Measurements from ENCODE around the gene RINL.
"Not testable (repeated sequence)": the region's sequence is repeated elsewhere in the genome, so short reads cannot be mapped to it uniquely, and the experiment has no call there.

RINL gene

DNA sequence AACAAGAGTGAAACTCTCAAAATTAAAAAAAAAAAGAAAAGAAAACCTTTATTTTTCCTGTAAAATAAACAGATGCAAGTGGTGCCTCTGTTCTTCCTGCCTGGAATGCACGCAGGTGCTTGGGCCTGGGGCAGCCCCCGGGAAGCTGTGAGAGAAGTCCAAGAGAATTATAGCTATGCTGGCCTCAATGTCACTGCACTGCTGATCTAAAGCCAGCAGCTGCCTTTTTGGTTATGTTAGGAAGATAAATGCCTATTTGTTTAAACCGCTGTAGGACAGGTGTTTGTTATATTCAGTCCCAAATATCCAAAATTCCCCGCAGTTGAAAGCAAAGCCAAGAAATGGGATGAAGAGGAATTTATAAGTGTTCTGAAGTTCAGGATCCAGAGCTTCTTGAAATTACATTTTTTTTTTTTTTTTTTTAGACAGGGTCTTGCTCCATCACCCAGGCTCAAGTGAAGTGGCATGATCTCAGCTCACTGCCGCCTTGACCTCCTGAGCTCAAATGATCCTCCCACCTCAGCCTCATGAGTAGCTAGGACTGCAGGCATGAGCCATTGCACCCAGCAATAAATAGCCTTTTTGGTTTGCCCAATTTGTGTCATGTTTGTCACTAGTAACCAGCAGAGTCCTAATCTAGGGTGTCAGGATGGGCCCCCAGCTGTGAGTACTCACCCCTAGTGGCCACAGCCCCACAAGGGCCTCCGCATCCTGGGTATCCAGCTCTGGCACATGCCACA is 2.2 kb downstream of the RINL start:
- no peak for DNase-seq

DNA sequence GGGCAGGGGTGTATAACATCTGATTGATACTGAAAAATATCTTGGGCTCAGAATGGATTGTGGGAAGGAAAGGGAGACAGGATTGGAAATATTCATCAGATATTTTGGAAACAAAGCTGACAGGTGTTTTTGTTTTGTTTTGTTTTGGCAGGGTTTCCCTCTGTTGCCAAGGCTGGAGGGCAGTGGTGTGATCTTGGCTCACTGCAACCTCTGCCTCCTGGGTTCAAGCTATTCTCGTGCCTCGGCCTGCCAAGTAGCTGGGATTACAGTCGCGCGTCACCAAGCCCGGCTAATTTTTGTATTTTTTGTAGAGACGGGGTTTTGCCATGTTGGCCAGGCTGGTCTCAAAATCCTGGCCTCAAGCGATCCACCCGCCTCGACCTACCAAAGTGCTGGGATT is 4.7 kb downstream of the RINL start:
- DNase-seq: not testable (repeated sequence)

DNA sequence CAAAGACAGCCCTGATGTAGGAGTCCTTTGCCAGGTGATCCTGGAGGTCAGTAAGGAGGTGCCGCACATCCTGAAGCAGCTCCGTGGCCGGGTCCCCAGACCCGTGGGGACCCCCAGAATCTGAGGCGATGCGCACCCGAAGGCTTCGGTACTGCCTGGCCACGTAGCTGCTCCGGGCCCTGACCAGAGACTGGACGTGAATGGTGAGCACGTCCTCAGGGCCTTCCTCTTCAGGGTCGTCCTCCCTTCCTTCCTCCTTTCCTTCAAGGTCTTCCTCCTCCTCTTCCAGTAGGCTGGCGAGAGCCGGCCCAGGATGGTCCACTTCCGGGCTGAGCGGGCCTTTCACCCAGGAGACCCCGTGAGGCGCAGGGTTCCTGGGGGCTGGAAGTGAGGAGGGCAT is 7.5 kb downstream of the RINL start:
- no peak for DNase-seq

DNA sequence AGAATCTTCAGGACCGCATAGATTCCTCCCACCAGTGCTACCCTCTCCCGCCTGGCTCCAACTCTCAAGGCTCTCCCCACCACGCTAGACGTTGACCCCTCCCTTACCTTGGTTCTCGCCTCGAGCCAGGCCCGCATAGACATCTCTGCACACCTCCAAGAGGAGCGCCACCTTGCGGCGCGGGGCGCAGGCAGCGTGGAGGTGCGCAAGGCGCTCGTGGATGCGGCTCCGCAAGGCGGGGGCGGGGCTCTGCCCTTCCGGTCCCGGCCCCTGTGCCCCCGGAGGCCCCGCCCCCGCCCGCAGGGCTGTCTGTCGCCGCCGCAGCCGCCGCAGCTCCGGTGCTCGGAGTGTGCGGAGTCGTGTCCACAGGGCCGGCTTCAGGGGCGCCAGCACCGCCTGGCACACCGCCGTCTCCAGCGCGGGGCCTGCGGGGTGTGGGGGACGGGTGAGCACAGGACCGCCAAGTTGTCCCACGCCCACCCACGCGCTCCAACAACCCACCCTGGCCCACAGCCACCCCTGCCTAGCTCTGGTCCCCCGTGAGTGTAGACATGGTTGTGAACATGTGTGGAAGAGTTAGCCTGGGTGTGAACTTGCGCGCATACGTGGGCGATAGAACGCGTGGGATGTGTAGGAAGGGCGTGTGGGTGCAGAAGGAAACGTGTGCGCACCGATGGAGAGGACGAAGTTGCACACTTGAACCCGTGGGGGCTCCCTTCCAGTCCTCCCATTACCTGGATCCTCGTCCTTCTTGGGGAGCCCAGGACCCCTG is 8.1 kb downstream of the RINL start:
- DNase-seq: peak; percentile 75

DNA sequence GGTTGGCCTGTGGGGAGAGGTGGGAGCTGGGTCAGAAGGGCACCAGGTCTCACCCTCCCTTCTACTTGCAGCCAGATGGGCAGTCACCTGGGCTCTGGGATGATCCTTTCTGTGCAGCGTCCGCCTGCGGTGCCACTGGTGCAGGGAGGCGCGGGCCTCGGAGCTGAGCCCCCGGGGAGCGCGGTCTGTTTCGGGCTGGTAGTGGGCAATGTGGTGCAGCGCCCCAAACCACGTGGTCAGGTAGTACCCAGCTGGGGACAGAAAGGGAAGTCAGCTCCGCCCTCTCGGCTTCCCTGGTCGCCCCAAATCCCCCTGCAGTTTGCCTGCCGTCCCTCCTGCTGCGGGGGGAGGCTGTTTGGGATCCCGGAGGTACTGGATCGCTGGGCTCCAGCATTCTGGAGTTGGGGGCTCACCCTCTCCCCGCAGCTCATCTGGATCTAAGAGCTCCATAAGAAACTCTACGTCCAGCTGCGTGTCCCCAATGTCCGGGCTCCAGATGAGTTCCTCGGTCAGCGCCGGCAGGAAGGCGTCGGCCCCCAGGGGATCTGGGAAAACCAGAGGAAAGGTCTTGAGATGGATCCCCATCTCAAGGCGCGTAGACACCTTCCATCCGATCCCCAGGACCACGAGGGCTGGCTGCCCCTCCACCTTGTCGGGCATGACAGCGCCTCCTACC is 8.8 kb downstream of the RINL start:
- no peak for DNase-seq

DNA sequence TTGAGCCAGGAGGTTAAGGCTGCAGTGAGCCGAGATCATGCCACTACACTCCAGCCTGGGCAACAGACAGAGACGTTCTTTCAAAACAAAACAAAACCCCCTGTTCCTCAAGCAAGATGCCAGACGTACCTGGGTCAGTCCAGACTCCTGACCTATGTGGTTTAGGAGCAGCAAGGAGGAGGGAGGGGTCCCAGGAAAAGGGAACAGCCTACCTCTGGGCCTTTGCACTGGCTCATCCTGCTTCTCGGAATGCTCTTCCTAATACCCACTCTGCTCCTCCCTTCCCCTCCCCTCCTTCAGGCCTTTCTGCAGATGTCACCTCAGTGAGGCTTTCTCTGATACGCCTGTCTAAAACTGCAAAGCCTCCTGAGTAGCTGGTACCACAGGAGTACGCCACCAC is 9.5 kb downstream of the RINL start:
- no peak for DNase-seq

DNA sequence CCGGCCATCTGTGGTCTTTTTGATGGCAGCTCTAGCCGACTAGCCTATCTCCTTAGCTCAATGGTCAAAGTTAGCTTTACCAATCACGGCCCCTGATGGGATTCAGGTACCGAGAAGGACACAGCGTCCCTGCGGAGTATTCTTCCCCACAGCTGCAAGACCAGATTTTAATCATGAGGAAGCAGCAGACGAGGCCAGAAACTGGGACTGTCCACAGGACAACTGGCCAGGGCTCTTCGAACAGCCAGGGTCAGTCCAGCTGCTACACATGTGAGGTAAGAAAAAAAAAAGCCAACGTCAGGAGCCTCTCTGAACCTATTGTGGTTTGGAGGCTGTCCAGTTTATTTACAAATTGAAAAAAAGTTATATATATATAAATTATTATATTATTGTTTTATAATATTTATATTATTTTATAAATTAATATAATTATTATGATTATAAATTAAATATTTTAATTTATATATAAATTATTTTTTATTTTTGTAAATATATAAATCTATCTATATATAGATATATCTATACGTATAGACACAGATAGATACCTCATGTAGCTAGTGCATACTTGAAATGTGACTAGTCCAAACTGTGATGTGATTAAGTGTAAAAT is 10.8 kb downstream of the RINL start:
- no peak for DNase-seq

DNA sequence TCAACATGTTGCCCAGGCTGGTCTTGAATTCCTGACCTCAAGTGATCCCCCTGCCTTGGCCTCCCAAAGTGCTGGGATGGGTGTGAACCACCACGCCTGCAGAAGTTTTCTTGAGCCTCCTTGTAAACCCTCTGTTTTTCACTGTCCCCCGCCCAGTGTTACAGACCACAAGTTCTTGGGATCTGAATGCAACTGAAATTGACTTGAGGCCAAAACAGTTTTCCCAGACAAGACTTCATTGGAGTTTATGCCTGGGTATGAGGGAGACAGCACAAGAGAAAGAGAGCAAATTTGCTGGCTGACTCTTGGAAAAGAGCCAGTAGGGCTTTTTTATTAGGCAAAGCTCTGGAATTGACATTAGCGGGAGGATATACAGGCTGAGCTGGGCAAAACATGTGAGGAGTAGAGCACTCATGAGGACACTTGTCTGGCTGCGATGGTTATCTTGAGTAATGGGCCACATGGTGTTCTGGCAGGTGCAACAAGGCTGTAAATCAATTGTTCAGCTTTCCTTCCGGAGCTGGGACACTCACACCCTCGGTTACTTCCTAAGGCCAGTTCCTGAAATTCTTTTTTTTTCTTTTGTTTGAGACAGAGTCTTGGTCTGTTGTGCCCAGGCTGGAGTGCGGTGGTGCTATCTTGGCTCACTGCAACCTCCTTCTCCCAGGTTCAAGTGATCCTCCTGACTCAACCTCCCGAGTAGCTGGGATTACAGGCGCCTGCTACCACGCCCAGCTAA is 15.6 kb downstream of the RINL start:
- peak; percentile 38 for DNase-seq

DNA sequence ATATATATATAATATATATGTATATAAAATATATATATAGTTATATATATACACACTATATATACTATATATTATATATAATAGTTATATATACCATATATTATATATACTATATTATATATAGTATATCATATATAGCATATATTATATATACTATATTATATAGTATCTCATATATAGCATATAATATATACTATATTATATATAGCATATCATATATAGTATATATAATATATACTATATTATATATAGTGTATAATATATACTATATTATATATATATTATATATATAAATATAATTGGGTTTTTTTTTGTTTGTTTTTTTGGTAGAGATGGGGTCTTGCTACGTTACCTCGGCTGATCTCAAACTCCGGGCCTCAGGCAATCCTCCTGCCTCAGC is 16.7 kb downstream of the RINL start:
- DNase-seq: no peak

DNA sequence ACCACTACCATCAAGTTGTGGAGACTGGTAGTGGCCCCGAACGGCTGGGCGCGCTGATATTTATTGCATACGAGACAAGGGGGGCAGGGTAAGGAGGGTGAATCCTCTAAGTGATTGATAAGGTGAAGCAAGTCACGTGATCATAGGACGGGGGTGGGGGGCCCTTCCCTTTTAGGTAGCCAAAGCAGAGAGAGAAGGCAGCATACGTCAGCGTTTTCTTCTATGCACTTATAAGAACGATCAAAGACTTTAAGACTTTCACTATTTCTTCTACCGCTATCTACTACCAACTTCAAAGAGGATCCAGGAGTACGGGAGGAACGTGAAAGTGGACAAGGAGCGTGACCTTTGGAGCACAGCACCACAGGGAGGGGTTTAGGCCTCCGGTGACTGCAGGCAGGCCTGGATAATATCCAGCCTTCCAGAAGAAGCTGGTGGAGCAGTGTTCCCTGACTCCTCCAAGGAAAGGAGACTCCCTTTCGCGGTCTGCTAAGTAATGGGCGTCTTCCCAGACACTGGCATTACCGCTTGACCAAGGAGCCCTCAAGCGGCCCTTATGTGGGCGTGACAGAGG is 18.4 kb downstream of the RINL start:
- not testable (repeated sequence) for DNase-seq

DNA sequence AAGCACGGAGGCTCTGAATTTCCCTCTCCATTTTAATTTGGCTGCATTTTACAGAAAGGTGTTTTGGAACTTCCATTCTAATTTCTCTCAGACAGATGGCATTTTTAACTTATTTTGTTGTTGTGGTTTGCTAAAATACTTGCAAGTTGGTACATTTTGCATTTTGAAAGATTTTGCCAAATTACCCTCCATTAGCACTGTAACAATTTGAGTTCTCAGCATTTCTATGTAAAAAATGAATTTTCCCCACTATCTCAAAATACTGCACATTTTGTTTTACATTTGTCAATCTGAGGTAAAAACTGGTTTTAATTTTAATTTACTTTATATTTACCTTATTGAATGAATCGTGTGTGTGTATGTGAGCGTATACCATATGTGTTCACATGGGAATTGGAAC is 21.3 kb downstream of the RINL start:
- DNase-seq: no peak

DNA sequence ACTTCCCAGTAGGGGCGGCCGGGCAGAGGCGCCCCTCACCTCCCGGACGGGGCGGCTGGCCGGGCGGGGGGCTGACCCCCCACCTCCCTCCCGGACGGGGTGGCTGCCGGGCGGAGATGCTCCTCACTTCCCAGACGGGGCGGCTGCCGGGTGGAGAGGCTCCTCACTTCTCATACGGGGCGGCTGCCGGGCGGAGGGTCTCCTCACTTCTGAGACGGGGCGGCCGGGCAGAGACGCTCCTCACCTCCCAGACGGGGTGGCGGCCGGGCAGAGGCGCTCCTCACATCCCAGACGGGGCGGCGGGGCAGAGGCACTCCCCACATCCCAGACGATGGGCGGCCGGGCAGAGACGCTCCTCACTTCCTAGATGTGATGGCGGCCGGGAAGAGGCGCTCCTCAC is 22.3 kb downstream of the RINL start:
- not testable (repeated sequence) for DNase-seq

DNA sequence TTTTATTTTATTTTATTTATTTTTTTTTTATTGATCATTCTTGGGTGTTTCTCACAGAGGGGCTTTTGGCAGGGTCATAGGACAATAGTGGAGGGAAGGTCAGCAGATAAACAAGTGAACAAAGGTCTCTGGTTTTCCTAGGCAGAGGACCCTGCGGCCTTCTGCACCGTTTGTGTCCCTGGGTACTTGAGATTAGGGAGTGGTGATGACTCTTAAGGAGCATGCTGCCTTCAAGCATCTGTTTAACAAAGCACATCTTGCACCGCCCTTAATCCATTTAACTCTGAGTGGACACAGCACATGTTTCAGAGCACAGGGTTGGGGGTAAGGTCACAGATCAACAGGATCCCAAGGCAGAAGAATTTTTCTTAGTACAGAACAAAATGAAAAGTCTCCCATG is 23.1 kb downstream of the RINL start:
- not testable (repeated sequence) for DNase-seq

DNA sequence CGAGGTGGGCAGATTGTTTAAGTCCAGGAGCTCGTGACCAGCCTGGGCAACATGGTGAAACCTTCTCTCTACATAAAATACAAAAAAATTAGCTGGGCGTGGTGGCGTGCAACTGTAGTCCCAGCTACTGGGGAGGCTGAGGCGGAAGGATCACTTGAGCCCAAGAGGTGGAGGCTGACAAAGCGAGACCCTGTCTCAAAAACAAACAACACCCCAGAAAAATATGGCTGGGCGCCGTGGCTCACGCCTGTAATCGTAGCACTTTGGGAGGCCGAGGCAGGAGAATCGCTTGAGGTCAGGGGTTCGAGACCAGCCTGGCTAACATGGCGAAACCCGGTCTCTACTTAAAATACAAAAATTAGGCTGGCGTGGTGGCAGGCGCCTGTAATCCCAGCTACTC is 24.9 kb downstream of the RINL start:
- no peak for DNase-seq

DNA sequence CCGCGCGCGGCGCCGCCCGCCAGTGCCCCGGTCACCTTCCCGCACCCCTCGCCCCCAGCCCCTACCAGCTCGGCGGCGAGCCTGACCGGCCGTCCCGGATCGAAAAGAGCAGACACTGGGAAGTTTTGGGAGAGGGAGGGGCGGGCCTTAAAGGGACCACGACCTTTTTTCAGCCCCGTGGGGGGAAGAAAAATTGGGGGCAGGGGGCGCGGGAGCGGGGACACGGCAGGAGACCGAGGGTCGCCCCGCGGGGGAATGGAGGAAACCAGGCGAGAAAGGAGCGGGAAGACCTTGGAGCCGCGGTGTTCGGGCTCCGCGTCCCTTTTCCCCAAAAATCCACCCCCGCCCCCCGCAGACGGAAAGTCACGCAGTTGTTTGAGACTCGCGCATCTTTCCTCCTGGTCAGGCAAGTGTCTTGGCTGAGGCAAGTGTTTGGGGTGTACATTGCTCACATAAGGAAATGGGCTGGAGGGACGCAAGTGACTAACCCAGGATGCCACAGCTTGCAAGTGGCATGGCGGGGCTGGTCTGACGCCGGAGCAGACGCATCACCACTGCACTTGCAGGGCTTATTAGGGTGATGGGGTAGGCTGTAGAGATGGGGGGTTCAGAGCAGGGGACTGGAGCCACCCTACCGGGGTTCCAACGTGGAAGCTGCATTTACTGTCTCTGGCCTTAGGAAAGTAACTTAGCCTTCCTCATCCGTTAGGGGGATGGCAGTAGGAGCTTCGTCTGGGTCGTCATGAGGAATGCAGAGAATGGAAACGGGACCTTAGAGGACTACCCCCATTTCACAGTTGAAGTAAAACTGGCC is 25.6 kb downstream of the RINL start:
- DNase-seq: peak; percentile 69

DNA sequence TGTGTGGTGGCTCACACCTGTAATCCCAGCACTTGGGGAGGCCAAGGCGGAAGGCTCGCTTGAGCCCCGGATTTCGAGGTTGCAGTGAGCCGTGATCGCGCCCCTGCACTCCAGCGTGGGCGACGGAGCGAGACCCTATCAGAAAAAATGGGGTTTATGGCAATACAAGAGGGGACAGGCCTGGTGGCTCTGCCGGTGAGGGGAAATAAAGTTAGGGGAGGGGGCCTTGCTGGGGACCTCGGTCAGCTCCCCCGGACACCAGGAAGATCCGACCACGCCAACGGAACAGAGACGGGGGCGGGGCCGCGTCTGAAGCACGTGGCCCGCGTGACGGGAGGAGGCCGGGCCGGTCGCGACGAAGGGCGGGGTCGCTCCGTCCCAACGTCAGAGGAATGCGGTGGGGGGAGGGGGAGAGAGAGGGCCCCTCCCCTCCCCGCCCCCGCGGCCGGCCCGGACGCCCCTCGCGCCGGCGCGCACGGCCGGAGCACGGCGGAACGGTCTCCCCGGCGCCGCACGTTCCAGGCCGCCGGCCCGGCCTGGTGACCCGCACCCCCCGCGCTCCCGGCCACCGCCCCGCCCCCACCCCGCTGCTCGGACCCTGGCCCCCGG is 26.3 kb downstream of the RINL start:
- DNase-seq: peak; percentile 85

DNA sequence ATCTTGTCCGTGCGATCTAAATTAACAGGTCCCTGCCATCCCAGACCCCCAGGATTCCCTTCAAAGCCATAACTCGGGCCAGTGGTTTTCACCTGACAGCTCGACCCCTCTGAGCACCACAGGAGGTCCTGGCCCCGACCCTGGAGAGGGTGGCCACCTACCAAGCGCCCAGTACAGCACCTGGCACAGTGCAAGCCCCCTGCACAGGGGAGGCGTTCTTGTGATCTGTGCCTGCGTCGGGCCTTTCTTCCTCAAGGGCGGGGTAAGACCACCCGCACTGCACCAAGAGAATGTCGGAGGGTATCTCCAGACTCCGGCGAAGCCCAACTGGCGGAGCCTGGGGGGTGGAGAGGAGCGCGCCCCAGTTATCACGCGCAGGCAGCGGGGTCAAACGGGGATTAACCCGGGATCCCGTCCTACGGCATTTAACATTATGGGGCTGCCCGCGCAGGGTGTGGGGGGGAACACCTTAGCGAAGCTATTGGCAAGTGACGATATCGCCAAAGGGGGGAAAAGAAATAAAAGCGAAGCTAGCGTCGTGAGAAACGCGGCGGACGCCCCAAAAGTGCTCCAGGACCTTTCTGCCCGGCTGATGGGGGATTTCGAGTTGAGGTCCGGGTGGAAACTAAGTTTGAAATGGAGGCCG is 27.0 kb downstream of the RINL start:
- no peak for DNase-seq

DNA sequence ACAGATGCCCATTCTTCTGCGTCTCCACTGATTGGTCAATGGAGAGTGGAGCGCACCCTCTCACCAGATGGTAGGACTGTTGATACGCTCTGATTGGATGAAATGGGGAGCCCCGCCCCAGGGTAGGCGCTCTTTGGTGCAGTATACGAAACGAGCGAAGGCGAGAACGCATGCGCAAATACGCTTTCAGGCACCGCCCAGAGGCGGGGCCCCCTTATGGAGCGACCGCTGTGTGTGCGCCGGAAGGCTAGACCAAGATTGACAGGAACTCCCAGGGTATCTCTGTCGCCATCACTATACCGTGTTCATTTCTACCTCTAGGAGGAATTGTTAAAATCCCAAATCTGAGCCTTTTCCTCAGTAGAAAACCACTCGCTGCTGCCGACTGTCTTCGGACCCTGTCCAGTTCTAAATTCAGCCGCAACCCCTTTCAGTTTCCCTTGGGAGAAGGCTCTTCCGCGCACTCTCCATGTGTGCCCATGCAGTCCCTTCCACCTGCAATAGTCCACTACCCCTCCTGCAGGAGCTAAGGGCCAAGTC is 27.6 kb downstream of the RINL start:
- peak; percentile 84 for DNase-seq

DNA sequence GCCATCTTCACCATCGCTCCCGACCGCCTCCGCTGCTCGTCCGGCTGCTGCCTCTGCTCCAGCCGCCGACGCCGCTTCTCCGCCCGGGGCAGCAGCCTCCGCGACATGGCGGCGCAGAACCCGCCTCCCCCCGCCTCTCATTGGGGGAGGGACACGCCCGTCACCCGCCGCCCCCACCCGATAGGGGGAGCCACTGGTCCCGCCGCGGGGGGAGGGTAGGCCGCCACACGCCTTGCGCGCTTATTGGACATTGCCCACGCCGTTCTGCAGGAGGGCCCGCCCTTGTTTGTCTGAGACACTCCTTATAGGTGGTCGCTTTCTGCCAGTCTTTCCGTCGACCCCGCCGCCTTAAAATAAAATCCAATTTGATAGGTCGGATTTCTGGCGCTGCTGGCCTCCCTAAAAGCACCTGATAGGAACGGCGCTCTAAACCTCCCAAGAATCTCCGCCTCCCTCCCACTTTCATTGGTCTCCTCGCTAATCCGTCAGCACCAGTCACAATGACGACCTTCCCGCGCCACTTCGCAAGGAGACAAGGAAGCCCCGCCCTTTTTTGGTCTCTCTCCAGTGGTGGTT is 28.1 kb downstream of the RINL start, which contains the start of gene HNRNPL:
Gene HNRNPL, minus strand, starts transcription at position 127 of the 576 bp plus-strand sequence. Its CDS starts 20 bp downstream, at position 107.
- peak; percentile 96 for DNase-seq
